ENCODE data around the gene KIAA1217. TPM values are rescaled to one million over a fixed set of nuclear protein-coding genes. Genes with fewer than 3 reads are reported as not detected.

KIAA1217 gene
- total RNA-seq, 1 donor from 2014 or later, result 121 TPM

GRCh38 chr10:24449321-24449740 lies 240.4 kb downstream of the KIAA1217 start:
- Mint-ChIP-seq H3K36me3 (ENCODE audit: insufficient read depth) (peaks cover 24% of the 10 kb centered on the region), H3K4me1 (ENCODE audit: low read depth) (peaks cover 29% of the 10 kb centered on the region), H3K27me3 (no peaks in the 10 kb centered on the region), H3K27ac (no peak overlapping the region), H3K4me3 (ENCODE audit: low read depth) (no peak overlapping the region), H3K9me3 (ENCODE audit: low read depth) (no peaks in the 10 kb centered on the region)
- no peak for DNase-seq (ENCODE audit: low spot score, unreplicated experiment)
- TF ChIP-seq, protein P1, sequence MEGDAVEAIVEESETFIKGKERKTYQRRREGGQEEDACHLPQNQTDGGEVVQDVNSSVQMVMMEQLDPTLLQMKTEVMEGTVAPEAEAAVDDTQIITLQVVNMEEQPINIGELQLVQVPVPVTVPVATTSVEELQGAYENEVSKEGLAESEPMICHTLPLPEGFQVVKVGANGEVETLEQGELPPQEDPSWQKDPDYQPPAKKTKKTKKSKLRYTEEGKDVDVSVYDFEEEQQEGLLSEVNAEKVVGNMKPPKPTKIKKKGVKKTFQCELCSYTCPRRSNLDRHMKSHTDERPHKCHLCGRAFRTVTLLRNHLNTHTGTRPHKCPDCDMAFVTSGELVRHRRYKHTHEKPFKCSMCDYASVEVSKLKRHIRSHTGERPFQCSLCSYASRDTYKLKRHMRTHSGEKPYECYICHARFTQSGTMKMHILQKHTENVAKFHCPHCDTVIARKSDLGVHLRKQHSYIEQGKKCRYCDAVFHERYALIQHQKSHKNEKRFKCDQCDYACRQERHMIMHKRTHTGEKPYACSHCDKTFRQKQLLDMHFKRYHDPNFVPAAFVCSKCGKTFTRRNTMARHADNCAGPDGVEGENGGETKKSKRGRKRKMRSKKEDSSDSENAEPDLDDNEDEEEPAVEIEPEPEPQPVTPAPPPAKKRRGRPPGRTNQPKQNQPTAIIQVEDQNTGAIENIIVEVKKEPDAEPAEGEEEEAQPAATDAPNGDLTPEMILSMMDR (IDR thresholded peaks at IDR 0.05; ENCODE audit: unreplicated experiment), result no peak

DNA sequence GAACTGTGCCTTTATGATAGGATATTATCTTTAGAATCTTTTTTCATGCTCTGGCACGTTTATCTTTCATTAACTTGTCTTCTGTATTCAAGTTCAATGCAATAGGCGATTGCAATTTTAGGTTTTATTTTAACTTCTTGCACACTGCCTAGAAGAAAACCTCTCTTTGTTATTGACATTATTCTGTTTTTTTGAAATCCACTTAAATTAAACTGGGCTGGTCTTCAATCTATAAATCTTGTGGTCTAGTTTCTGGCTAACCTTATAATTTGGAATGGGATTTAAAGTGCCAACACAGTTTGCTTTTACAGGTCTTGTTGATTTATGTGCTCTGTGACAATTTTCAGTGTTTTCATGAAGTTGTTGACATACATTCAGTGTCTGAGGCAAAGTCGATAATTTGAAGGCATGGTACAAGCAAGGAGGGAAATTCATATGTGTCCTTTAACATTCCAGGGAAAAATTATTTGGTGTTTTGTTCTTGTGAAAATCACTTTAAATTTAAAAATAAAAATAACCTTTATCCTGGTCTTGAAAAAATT lies 240.9 kb downstream of the KIAA1217 start:
- Mint-ChIP-seq H3K4me3 (ENCODE audit: low read depth) (no peak overlapping the region), H3K27me3 (no peaks in the 10 kb centered on the region), H3K9me3 (ENCODE audit: low read depth) (no peaks in the 10 kb centered on the region), H3K36me3 (ENCODE audit: insufficient read depth) (peaks cover 19% of the 10 kb centered on the region), H3K27ac (no peak overlapping the region), H3K4me1 (ENCODE audit: low read depth) (peaks cover 30% of the 10 kb centered on the region)
- DNase-seq (ENCODE audit: low spot score, unreplicated experiment), result no peak
- TF ChIP-seq, protein P1 (IDR thresholded peaks at IDR 0.05; ENCODE audit: unreplicated experiment), result no peak

DNA sequence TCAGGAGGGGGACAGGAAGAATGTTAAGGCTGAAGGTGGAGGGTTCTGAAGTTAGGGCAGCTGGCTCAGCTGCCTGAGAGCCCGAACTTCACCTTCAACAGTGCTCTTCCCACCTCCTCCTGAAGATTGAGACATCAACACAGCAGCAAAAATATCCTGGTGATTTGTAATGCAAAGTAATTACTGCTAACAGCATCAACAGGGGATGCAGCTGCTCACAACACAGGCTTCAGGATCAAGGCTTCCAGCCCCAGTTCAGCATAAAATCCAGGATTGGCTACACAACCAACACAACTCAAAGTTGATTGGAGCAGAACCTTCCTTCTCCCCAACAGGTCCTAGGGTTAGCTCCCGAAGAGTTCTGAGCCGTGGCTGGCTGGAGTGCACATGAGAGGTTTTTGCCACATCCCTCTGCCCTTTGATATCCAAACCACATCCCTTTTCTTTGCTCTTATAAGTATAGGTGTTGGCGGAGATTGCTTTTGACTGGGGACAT lies 242.4 kb downstream of the KIAA1217 start:
- H3K4me3 Mint-ChIP-seq (ENCODE audit: low read depth), result no peak overlapping the region
- no peak for DNase-seq (ENCODE audit: low spot score, unreplicated experiment)
- H3K27me3 Mint-ChIP-seq, result no peaks in the 10 kb centered on the region
- TF ChIP-seq, protein P1 (IDR thresholded peaks at IDR 0.05; ENCODE audit: unreplicated experiment), result no peak
- peaks cover 30% of the 10 kb centered on the region for H3K4me1 Mint-ChIP-seq (ENCODE audit: low read depth)
- no peaks in the 10 kb centered on the region for H3K9me3 Mint-ChIP-seq (ENCODE audit: low read depth)
- H3K36me3 Mint-ChIP-seq (ENCODE audit: insufficient read depth), result peaks cover 20% of the 10 kb centered on the region
- H3K27ac Mint-ChIP-seq, result peak overlapping the region; percentile 78

GRCh38 chr10:24452030-24452429 lies 243.1 kb downstream of the KIAA1217 start:
- H3K4me3 Mint-ChIP-seq (ENCODE audit: low read depth), result no peak overlapping the region

GRCh38 chr10:24453404-24453830 lies 244.5 kb downstream of the KIAA1217 start:
- no peaks in the 10 kb centered on the region for H3K27me3 Mint-ChIP-seq
- TF ChIP-seq, protein P1 (IDR thresholded peaks at IDR 0.05; ENCODE audit: unreplicated experiment), result no peak
- H3K4me1 Mint-ChIP-seq (ENCODE audit: low read depth), result peaks cover 31% of the 10 kb centered on the region
- H3K27ac Mint-ChIP-seq, result no peak overlapping the region
- H3K9me3 Mint-ChIP-seq (ENCODE audit: low read depth), result no peaks in the 10 kb centered on the region
- peaks cover 16% of the 10 kb centered on the region for H3K36me3 Mint-ChIP-seq (ENCODE audit: insufficient read depth)
- no peak overlapping the region for H3K4me3 Mint-ChIP-seq (ENCODE audit: low read depth)
- no peak for DNase-seq (ENCODE audit: low spot score, unreplicated experiment)

More at GRCh38 chr10:24452030-24452429, 243.1 kb downstream of the KIAA1217 start:
- Mint-ChIP-seq H3K27me3 (no peaks in the 10 kb centered on the region), H3K27ac (no peak overlapping the region), H3K4me1 (ENCODE audit: low read depth) (peaks cover 27% of the 10 kb centered on the region), H3K9me3 (ENCODE audit: low read depth) (no peaks in the 10 kb centered on the region), H3K36me3 (ENCODE audit: insufficient read depth) (peaks cover 15% of the 10 kb centered on the region)
- TF ChIP-seq, protein P1 (IDR thresholded peaks at IDR 0.05; ENCODE audit: unreplicated experiment), result no peak
- DNase-seq (ENCODE audit: low spot score, unreplicated experiment), result no peak

All from progenitor cell of endocrine pancreas (in vitro differentiated cells).